Stimulated activated CD4-positive, alpha-beta T cell treated with anti-CD3 and anti-CD28 coated beads, Interleukin-15, amount 100 ng/mL, for 1 hour (primary cell): ENCODE measurements around the gene EPHB1.
"Not testable (repeated sequence)": the region's sequence is repeated elsewhere in the genome, so short reads cannot be mapped to it uniquely, and the experiment has no call there.

Source experiments
- DNase-seq, 2 donors: peaks; one replicate each; pipeline ENCODE4 v3.0.0-alpha.2; 2020; ENCODE audit warnings: low read depth in 1 of 2, low spot score in 1 of 2

The EPHB1 gene

DNA sequence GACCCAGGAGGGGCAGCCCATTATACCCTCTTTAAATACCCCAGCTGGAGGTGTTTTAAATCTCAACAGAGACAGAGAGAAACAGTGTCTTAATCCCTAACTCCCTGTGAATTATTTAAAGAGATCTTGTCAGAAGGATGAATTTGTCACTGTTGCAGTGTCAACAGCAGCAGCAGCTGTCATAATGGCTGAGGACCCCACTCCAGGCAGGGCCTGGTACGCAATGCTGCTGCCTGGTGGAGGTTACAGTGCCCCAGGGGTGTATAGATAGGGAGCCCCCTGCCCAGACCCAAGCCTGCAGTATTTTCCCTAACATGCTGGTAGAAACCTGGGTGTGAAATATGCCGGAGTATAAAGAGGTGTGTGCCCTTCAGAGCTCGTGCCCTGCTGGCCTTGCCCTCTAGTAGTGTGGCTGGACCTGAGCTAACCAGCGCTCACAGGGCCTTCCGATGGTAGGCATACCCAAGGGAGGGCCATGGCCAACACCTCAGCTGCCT is 143.0 kb downstream of the EPHB1 start:
- no peak for DNase-seq

DNA sequence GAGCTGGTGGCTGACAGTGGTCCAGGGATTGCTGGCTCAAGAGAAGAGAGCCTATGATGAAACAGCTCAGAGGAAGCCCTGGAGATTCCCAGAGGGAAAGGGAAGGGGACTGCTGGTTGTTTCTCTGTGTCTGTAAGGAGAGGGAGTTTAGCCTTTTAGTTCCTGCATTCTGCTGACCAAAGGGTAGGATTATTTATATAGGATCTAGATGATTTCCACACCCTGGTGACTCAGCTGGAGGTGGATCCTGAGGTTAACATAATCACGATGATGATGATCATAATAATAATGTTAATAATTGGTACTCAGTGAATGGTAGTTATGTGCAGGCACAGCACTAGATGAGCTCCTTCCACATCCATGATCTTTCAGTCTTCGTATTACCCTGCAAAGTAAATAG is 144.9 kb downstream of the EPHB1 start:
- DNase-seq = no peak

DNA sequence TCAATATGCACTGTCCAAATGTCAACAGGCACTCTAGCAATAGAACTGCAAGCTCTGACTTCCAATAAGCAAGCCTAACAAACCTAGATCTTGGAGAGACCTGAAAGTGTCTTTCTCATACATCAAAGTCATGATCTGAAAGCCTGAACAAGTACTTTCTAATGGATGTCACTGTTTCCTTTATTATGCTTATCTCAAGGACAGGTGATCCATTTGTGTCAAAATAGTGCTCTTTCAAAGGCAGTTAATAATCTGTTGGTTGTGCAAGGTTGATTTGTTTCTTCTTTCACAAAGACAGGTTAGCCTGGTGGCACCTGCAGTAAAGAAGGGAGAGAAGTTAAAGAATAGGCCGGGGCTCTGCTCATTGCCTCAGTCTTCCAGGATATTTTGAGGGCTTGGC is 146.8 kb downstream of the EPHB1 start:
- no peak for DNase-seq

DNA sequence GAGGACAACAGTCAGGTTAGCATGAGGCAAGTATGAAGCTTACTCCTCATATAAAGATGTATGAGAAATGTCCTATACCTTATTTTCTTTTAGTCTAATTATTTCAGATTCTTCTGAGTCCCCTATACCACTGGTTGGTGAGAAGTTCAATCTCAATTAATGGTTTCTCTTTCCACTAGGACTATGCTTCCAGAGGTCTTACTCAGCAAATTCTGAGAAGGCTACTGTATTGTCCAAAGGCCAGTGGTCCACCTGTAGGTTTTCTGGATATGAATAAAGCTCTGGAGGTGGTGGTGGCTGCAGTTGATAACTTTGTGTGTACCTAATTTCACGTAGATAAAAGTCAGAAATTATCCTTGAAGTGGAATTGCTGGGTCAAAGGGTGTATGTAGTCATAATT is 149.4 kb downstream of the EPHB1 start:
- no peak for DNase-seq

DNA sequence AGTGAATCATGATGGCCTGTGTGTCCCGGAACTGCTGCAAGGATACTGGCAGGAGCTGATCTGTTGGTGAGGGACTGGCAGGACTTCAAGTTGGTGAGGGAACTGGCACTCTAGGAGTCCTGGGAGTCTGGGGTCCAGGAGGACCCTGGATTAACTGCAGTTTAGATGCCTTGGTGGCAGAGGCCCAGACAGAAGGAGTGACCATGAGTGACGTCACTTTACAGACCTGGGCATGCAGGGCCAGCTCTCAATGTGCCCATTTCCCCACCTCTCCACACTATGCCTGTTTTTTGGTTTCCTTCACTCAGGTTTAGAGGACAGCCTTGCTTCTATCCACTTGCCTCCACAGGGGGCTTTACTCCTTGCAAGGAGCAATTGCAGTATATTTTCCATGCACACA is 154.1 kb downstream of the EPHB1 start:
- no peak for DNase-seq

DNA sequence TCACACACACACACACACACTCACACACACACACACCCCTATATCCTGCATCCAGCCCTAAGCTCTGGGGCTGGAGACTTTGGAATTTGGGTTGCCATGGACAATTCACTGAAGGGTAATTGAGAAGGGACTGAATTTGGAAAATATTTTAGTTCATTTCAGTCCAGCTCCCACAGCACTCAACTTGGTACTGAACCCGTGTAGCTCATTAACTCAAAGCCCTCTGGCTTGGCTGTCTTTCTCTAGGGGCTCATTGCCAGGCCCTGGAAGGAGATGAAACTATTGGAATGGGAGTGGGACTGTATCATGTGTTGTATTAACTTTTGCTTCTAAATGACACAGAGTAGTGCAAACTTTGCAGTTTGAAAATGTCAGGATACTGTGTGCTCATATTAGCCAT is 157.3 kb downstream of the EPHB1 start:
- no peak for DNase-seq

DNA sequence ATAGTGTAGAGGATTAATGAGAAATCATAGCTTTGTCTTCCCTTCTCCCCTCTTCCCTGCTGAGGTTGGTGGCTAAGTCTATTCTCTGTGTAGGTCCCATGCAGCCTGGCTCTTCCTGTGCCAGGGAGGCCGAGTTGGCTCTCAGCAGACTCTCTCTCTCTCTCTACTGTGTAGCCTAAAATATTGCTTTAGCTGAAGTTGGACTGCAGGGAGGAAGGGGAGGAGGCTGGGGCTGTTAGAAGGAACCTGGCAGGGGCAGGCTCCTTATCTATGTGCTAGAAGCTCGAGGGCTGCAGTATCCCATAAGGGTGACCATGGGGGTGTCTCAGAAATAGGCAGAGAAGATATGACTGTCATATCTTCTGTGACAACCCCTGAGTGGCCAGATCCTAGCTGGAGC is 160.8 kb downstream of the EPHB1 start:
- DNase-seq = no peak

DNA sequence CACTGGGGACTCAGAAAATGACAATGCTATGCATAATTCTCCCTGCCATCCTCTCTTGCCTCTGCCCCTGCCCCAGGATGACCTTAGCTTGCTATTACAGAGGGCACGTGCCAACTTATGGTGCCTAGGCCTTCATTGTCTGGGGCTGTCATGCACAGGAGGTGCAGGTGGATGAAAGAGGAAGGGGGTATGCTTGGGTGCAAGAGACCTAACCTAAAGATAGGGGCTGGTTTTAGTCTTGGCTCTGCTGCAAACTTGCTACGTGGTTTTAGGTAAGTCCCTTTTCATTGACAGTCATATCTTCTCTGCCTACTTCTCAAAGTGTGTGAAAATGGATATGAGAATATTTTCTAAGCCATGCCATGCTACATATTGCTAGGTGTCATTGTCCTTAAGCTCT is 161.3 kb downstream of the EPHB1 start:
- DNase-seq = no peak

DNA sequence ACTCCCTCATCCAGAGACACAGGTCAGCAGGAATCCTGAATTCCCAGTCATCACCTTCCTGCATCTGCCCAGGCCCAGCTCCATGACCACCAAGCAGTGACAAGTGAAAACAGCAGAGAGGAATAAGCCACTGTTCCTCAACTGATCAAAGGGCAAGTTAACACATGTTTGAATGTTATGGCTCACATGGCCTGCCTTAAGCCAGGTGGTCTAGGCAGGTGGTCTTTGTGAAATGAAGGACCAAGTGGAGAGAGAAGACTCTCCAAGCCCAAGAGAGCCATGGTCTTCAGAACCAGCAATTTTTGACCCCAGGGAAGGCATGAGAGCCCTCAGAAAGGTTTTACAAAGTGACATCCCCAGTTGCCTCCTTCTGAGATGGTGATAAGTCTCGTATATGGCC is 161.8 kb downstream of the EPHB1 start:
- DNase-seq = no peak

DNA sequence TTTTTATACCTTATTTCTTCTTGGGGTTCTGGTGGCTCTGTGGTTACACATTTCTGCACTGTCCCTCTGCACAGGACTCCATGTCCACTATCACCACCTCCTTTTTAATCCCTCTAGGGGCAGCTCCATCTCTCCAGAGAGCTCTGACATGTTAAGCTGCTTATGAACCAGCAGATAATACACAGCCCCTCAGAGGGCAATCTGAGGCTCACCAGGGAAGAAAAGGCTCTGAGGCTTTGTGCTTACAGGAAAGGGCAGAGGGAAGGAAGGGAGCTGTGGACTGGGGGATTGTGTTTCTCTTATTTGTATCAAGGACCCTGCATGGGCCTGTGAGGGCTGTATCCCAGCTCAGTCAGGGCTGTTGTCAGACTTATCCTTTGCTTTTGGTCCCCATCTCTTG is 164.5 kb downstream of the EPHB1 start:
- DNase-seq = no peak

DNA sequence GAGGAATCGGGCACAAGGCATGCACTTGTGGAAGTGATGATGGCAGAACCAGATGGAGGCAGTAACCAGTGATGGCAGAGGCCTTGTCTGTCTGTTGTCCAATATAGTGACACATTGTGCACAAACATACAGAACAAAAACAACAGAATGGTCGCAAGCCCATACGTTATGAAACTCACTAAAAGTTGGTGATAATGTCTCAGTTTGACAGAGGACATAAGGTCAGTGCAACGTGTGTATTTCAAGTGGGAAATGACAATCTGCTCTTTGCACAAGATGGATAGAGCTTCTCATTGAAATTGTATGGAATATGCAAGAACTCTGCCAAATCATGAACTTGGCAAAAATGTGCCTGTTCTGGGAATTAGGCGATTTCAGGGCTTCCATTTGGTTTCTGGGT is 169.2 kb downstream of the EPHB1 start:
- no peak for DNase-seq

DNA sequence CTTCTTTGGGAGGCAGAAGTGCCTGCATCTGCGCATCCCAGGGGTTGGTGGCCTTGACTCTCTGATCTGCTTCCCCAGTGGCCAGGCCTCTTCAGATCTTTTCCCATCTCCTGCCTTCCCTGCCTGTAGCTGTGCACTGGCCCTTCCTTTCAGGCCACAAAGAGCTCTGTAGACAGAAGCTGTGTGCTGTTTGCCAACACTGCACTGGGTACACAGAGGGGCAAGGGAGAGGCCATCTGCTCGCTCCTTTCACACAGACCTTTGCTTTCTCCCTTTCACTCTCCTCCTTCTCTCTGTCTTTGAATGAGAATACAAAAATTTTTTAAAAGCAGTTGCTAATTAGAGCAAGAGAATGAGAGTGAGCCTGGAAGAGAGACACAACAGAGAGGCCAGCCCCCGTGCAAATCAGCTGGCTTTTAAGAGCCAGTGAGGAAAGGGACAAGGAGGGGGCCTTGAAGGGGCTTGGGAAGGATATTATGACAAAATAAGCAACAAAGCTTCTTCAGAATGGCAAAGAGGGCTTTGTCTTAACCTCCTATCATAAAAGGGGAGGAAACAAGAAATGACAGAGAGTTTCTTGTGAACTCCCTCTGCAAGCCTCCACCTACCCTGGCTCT is 170.9 kb downstream of the EPHB1 start:
- DNase-seq = no peak

DNA sequence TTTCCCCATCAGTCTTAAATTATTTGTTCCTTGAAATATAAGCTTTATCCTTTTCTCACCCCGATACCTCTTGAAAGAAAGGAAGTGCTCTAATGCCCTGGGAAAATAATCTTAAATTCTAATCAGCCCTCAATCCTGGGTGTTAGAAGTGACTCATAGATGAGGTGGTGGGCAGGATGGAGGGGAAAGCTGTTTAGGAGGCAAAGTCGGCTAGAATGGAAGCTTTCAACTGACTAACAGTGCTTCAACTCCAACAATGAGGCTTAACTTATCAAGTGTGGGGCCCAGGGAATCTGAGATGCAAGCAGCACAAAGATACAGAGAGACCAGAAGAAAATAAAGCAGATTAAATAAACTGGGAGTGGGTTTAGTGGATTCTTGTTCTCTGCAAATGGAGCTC is 175.8 kb downstream of the EPHB1 start:
- DNase-seq = no peak

DNA sequence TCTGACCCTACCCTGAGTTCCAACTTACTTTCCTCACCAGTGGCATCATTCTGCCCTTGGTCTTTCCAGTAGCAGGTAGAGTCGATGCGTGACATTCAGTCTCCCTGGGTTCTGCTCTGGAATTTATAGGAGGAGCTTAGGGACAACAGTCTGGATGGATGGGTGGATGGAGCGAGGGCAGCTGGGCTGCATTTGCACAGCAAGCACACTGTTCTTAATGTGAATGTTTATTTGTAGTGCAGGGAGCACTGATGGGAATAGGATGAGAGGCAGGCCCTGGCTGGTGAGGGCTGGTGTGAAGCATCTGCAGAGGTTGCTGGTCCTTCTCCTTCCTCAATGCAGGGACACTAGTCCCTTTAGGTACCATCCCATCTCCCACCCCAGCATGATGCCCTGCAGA is 176.2 kb downstream of the EPHB1 start:
- no peak for DNase-seq

DNA sequence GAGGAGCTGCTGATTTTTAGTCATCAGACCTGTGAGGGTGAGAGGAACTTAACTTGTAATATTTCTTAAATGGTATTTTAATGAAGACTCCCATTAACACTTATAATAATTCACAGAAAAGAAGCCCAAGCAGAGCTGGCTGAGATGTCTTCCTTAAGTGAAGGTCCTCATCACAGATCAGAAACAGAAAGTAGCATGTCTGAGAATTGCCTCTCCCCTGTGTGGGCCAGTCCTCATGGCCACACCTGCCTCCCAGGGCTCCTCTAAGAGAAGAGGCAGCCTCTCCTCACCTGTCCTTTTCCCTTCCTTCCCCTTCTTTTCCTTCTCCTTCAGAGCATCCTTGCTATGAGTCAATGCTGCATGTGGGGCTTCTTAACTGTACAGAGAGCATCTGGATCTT is 176.8 kb downstream of the EPHB1 start:
- DNase-seq = not testable (repeated sequence)

DNA sequence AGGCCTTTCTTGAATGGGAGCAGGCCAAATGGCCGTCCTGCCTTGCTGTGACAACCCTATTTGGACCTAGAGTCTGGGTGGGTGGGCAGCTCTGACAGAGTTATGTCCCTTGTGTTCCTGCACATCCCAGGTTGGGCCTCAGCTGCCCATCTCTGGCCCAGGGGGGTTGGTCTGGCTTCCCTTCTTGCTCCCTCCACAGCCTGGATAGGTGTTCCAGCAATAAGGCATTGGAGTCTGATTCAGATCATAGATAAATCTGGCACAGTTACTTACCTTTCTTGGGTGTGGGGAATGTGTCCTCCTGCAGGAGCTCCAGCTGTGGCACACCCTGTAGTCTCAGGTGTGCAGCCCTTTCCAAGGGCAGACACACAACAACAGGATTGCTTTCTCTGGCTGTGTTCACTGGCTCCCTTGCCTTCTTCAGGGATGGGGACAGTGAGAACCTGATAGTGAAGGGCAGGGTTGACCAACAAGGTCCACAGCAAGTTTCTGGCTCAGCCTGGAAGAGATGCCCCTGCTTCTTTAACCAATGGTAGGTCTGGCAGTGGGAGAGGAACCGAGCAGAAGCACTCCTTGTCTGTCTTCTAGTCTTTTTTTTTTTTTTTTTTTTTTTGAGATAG is 177.9 kb downstream of the EPHB1 start:
- DNase-seq = no peak

DNA sequence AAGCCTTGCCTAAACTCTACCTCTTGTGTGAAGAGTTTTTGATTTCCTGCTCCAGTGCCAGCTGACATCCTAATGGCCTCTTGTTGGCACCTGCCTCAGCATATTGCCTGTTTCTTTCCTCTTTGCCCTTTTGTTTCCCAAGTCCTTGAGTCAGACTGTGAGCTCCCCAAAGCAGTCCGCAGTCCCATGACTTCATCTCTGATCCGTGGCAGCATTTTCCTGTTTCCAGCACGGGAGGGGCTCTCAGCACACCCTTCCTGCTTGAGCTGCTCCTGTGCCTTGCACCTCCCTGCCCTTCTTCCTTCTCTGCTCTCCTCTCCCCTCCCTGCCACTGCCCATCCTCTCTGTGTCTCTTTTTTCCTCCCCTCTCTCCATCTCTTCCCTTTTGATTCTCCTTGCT is 179.6 kb downstream of the EPHB1 start:
- DNase-seq = no peak

DNA sequence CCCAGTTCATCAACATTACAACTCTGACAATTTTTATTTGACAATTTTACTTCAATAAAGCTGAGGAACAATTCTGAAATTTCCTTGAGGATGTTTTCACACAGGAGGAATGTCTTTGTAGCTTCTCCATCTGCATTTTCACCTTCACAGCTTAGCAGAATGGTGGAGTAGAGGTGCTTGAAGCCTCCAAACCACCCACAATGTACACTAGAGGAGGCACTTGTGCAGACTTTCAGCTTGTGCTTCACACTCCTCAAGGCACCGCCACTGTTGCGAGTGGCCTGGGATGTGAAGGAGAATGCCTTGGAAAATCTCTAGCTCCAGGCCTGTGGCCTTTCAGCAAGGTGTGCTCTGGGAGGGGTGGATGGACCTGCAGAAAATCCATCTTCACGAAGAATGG is 181.9 kb downstream of the EPHB1 start:
- DNase-seq = no peak

DNA sequence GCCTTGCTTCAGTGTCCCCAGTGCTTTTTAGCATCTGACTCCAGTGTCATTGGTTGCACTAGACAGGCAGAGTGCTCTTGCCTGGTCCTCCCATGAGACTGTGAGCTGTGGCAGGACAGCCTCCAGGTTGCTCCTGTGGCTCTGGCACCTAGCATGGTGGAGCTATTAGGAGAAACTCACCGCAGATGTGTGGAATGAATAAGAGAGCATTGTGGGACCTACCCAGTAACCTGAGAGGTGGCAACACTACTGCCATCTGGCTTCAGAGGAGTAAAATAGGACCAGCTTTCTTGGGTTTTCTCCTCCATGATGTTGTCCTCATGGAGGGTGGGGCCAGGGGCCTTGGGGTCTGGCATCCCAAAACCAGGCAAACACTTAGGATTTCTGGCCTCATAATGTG is 183.6 kb downstream of the EPHB1 start:
- no peak for DNase-seq

DNA sequence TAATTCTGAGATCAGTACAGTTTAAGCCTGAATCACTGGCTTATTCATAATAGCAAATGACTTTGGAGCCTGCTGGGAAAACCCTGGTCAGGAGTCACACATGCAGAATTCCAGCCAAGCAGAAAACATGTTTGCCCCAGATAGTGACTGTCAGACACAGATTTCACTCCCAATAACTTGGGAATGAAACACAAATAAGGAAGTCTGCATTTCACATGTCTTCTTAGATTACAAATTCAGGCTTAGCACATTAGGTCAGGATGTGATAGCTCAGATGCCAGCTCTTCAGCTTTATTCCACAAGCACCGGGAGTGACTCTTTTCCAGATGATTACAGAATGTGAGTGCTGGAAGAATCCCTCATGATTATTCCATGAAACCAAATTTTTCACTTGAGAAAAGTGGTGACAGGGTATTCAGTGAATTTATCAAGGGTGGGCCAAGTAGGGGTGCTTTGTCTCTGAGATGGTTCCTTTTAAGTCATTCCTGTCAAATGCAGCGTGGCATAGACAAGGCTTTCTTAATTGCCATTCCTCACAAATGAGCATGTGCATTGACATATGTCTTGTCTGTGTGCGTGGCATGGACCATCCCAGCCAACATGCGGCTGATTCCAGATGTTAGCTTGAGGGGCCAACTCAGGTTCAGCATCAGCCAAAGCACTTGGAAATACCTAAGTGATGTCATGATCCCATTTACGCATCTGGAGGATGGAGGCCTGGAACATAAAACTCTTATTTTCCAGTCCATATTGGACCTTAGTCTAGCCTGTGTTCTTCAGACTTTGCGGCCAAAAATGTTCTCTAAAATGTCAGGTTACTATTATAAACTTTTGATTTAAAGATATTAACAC is 191.0 kb downstream of the EPHB1 start:
- DNase-seq = no peak

DNA sequence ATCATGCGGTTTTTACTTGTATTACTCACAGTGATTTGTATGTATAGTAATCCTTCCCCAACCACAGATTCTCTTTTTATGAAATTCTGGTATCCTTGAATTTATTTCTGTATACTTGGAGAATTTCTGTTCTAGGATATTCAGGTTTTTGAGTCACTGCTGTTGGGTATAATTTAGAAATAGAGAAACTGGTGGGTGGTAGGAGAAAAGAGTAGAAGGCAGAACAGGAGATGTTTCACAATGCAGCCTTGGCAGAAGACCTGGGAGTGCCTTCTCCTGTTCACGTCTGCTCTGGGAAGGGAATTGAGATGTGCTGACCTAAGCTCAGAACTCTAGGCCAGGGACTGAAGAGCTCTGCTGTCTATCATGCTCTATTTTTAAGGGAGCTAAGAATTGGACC is 193.6 kb downstream of the EPHB1 start:
- no peak for DNase-seq

DNA sequence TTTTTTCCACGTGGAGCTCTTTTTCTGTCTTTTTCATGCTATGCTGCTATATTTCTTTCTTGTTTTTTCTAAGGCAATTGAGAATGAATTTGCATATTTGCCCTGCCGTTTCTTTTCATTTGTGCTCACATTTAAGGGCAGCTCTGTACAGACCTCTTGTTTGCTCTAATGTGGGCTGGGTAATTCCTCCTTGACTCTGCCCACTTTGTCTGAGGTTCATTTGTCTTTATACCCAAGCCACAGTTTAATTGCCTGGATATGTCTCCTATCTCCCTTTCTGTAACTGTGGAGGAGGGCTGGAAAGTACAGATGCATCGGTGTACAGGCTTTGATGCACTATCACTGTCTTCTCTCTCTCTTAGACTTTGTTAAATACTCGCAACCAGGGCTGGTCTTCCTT is 195.9 kb downstream of the EPHB1 start:
- DNase-seq = no peak
